CD14-positive monocyte (primary cell): ENCODE data around the gene PRODH2. TPM values are rescaled to one million over a fixed set of nuclear protein-coding genes. Genes with fewer than 3 reads are reported as not detected.
A peak's percentile ranks its signal among the peaks of the same experiment; 100 is the strongest.

Experiments
- DNase-seq, 3 donors: peaks; one replicate each; pipeline ENCODE4 v3.0.0-alpha.2; 2011 to 2022
- H2AFZ ChIP-seq: 2 replicates; pipeline ENCODE4 v1.6.0; 2012; ENCODE audit warnings: mild to moderate bottlenecking, low read depth, low read length, inconsistent platforms; ENCODE audit not compliant: insufficient read depth, poor library complexity, severe bottlenecking
- H3K27ac ChIP-seq, 2 donors: 1 replicate in 1 of 2; 2 replicates in 1 of 2; pipeline ENCODE4 v1.5.1; 2012 to 2013; ENCODE audit warnings: low read length in 2 of 2, control low read depth in 1 of 2, inconsistent platforms in 1 of 2, low read depth in 1 of 2, mild to moderate bottlenecking in 1 of 2
- H3K27me3 ChIP-seq, 2 donors: one replicate each; pipeline versions ENCODE4 v1.6.0 to v1.6.1; 2011 to 2013; ENCODE audit warnings: low read length in 2 of 2; ENCODE audit not compliant: control insufficient read depth in 2 of 2, insufficient read depth in 2 of 2
- H3K36me3 ChIP-seq, 2 donors: replicated peaks in 1 of 2; 1 replicate in 1 of 2; 2 replicates in 1 of 2; pipeline versions ENCODE4 v1.5.1 to v1.6.1; 2012 to 2013; ENCODE audit warnings: low read length in 2 of 2, control low read depth in 1 of 2, inconsistent platforms in 1 of 2, mild to moderate bottlenecking in 1 of 2; ENCODE audit not compliant: insufficient read depth in 2 of 2, control insufficient read depth in 1 of 2
- H3K4me1 ChIP-seq, 2 donors: 1 replicate in 1 of 2; 2 replicates in 1 of 2; pipeline versions ENCODE4 v1.5.1 to v1.6.1; 2012 to 2013; ENCODE audit warnings: low read length in 2 of 2, control low read depth in 1 of 2, inconsistent platforms in 1 of 2, mild to moderate bottlenecking in 1 of 2, moderate library complexity in 1 of 2; ENCODE audit not compliant: insufficient read depth in 2 of 2, control insufficient read depth in 1 of 2
- H3K4me2 ChIP-seq: replicated peaks from 2 replicates; pipeline ENCODE3; 2012; ENCODE audit warnings: low read length, moderate library complexity, mild to moderate bottlenecking; ENCODE audit not compliant: poor library complexity, severe bottlenecking; ENCODE audit errors: extremely low read depth
- H3K4me3 ChIP-seq, 3 experiments: fragments of 200-600 bp in 1 of 3; sonication (generic) in 1 of 3; replicated peaks in 1 of 3; 1 replicate in 2 of 3; 2 replicates in 1 of 3; pipeline ENCODE4 v1.5.1; 2011 to 2013; ENCODE audit warnings: low read length in 3 of 3, mild to moderate bottlenecking in 3 of 3, control low read depth in 2 of 3, low read depth in 2 of 3, inconsistent platforms in 1 of 3, moderate library complexity in 1 of 3
- H3K79me2 ChIP-seq: 2 replicates; pipeline ENCODE4 v1.6.0; 2012; ENCODE audit warnings: mild to moderate bottlenecking, control low read depth, inconsistent platforms, low read length, moderate library complexity; ENCODE audit not compliant: insufficient read depth
- H3K9ac ChIP-seq: 2 replicates; pipeline ENCODE4 v1.6.0; 2017; ENCODE audit warnings: low read length, mild to moderate bottlenecking; ENCODE audit not compliant: insufficient read depth, poor library complexity, severe bottlenecking
- H3K9me3 ChIP-seq, 2 donors: replicated peaks in 1 of 2; 1 replicate in 1 of 2; 2 replicates in 1 of 2; pipeline versions ENCODE4 v1.5.1 to v1.6.1; 2012 to 2013; ENCODE audit warnings: low read length in 2 of 2, control low read depth in 1 of 2; ENCODE audit not compliant: control insufficient read depth in 1 of 2, insufficient read depth in 1 of 2
- H4K20me1 ChIP-seq: 2 replicates; pipeline ENCODE4 v1.6.0; 2012; ENCODE audit warnings: mild to moderate bottlenecking, low read length, control low read depth, moderate library complexity; ENCODE audit not compliant: insufficient read depth
- H3K27ac Mint-ChIP-seq, 7 donors: one replicate each; pipeline ENCODE4 v1.8.0; 2020; ENCODE audit warnings: mild to moderate bottlenecking in 7 of 7, mixed read lengths in 7 of 7, moderate library complexity in 6 of 7, inconsistent platforms in 2 of 7
- H3K27me3 Mint-ChIP-seq, 3 donors: one replicate each; pipeline ENCODE4 v1.8.0; 2021 to 2022; ENCODE audit warnings: low read depth in 3 of 3, mild to moderate bottlenecking in 3 of 3, mixed read lengths in 3 of 3, moderate library complexity in 3 of 3, inconsistent platforms in 1 of 3
- H3K36me3 Mint-ChIP-seq, 2 donors: one replicate each; pipeline ENCODE4 v1.8.0; 2020; ENCODE audit warnings: mixed read lengths in 2 of 2, inconsistent platforms in 1 of 2, mild to moderate bottlenecking in 1 of 2
- H3K4me1 Mint-ChIP-seq: one replicate; pipeline ENCODE4 v1.8.0; 2020; ENCODE audit warnings: mild to moderate bottlenecking, mixed read lengths
- H3K4me3 Mint-ChIP-seq, 2 donors: one replicate each; pipeline ENCODE4 v1.8.0; 2020; ENCODE audit warnings: mild to moderate bottlenecking in 2 of 2, mixed read lengths in 2 of 2, moderate library complexity in 1 of 2
- H3K9me3 Mint-ChIP-seq, 7 donors: one replicate each; pipeline ENCODE4 v1.8.0; 2020 to 2022; ENCODE audit warnings: mixed read lengths in 7 of 7, mild to moderate bottlenecking in 6 of 7, moderate library complexity in 6 of 7, inconsistent platforms in 2 of 7
- CTCF ChIP-seq: fragments of 200-600 bp; IDR thresholded peaks from one replicate; pipeline ENCODE4 v1.8.0; 2022; ENCODE audit warnings: antibody characterized with exemption, mild to moderate bottlenecking
- WGBS: methylation state at CpG from one replicate; pipeline ENCODE4 v1.1.5; 2013; ENCODE audit warnings: missing lambda C conversion rate; ENCODE audit not compliant: insufficient coverage; 5-methylcytosine and 5-hydroxymethylcytosine counted together
- intact Hi-C, 2 donors: fragments of 100-400 bp; cut with micrococcal nuclease; formaldehyde crosslinking; loops; one replicate each; pipeline versions ENCODE4 v1.15.0 to v1.15.1; 2023
- polyA plus RNA-seq, 3 donors: library from polyadenylated mRNA; depleted of rRNA in 1 of 3; unstranded in 2 of 3; stranded (reverse) in 1 of 3; fragments of 300-500 nt in 2 of 3; fragments of >200 nt in 1 of 3; fragmentation: Illumina TruSeq in 2 of 3; gene quantifications; 1 replicate in 2 of 3; 2 replicates in 1 of 3; pipeline ENCODE4 v1.2.3, GENCODE V29; 2012 to 2021

PRODH2 gene
- polyA plus RNA-seq, 3 donors: not detected

DNA sequence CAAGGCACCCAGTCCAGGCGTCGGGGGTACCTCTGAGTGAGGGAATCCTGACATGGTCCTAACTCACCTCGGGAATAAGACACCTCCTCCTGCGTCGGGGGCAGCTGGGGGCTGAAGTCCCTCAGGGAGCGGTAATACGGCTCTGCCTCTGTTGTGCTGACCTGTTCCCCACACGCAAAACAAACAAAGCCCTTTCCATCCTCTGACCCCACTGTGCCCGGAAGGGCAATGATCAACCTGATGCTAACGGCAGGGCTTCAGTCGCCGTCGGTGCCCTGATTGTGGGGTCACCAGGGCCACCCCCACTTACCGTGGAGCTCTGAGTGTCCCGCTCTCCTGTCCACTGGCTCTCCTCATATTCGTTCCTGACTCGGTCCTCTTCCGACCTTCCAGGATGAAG lies 18.3 kb upstream of the PRODH2 start:
- Histone ChIP-seq H2AFZ (no peak overlapping the region), H3K4me1 (no peaks in the 10 kb centered on the region), H3K79me2 (no peaks in the 10 kb centered on the region), H3K4me3 (no peak overlapping the region), H3K9ac (no peak overlapping the region), H3K36me3 (no peaks in the 10 kb centered on the region), H3K4me2 (no peak overlapping the region), H4K20me1 (no peaks in the 10 kb centered on the region), H3K27me3 (no peaks in the 10 kb centered on the region), H3K27ac (no peak overlapping the region), H3K9me3 (no peaks in the 10 kb centered on the region)
- no peaks in the 10 kb centered on the region for H3K4me1 Mint-ChIP-seq
- no peak for TF ChIP-seq CTCF
- peaks cover 2 to 22% (median 13%) of the 10 kb centered on the region in 3 donors for H3K27me3 Mint-ChIP-seq
- intact Hi-C loops: no loop called here
- H3K27ac Mint-ChIP-seq: peak overlapping the region in 1 of 7 donors; percentile 20
- no peaks in the 10 kb centered on the region for H3K36me3 Mint-ChIP-seq
- no peak overlapping the region for H3K4me3 Mint-ChIP-seq
- WGBS: 84% methylated on average over 11 of the region's 18 CpGs
- no peaks in the 10 kb centered on the region for H3K9me3 Mint-ChIP-seq
- no peak for DNase-seq

DNA sequence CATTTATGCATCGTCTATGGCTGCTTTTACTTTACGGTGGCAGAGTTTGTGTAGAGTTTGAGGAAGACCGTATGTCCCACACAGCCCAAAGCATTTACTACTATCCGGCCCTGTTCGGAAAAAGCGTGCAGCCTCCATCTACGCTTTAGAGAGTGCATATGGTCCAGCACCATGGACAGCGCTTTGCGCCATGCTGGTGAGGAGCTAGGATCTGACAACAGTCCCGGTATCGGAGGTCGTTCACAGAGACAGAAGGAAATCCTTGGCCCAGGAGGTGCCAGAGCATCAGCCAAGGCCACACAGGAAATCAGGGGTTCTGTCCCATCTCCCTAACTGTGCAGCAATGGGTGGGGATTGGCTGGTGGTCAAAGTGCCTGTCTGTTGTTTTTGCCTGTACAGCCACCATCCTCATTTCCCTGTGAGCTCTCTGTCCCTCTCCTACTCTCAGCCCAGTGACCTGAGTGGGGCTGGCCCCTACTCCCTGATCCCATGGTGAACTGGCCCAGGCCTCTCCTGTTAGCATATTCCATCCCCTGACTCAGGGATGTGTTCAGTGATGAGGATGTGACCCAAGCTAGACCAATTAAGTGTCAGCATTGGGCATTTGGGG lies 16.2 kb upstream of the PRODH2 start:
- H3K36me3 Mint-ChIP-seq: no peaks in the 10 kb centered on the region
- H3K4me1 ChIP-seq: no peaks in the 10 kb centered on the region
- TF ChIP-seq CTCF: no peak
- no peaks in the 10 kb centered on the region for H4K20me1 ChIP-seq
- H3K27me3 ChIP-seq: no peaks in the 10 kb centered on the region
- peak overlapping the region in 1 of 2 donors; percentile 28 for H3K4me3 Mint-ChIP-seq
- no peaks in the 10 kb centered on the region for H3K4me1 Mint-ChIP-seq
- no peak overlapping the region for H3K27ac Mint-ChIP-seq
- no peaks in the 10 kb centered on the region for H3K36me3 ChIP-seq
- no peak overlapping the region for H3K4me2 ChIP-seq
- no peak for DNase-seq
- H2AFZ ChIP-seq: no peak overlapping the region
- no peak overlapping the region for H3K27ac ChIP-seq
- intact Hi-C loops: no loop called here
- H3K9ac ChIP-seq: no peak overlapping the region
- no peak overlapping the region for H3K4me3 ChIP-seq
- H3K9me3 ChIP-seq: no peaks in the 10 kb centered on the region
- WGBS: 0% methylated on average over 5 of the region's 12 CpGs
- no peaks in the 10 kb centered on the region for H3K79me2 ChIP-seq
- H3K9me3 Mint-ChIP-seq: no peaks in the 10 kb centered on the region
- H3K27me3 Mint-ChIP-seq: peaks cover 6 to 23% (median 11%) of the 10 kb centered on the region in 3 donors
